GM21529 (cell line): Measurements from ENCODE around the gene CEBPE.

Experiments
- ATAC-seq: cut with Tn5 transposase; IDR thresholded peaks from one replicate; pipeline ENCODE4 v1.9.1; 2021; ENCODE audit not compliant: unreplicated experiment

Gene CEBPE

GRCh38 chr14:23085458-23085857 lies 33.6 kb downstream of the CEBPE start:
- ATAC-seq, result no peak

- ATAC-seq, result no peak
Measured at GRCh38 chr14:23080474-23080873, 38.6 kb downstream of the CEBPE start.

GRCh38 chr14:23079716-23080115 lies 39.3 kb downstream of the CEBPE start:
- no peak for ATAC-seq

GRCh38 chr14:23078692-23079116 lies 40.4 kb downstream of the CEBPE start:
- ATAC-seq, result no peak

- no peak for ATAC-seq
Measured at GRCh38 chr14:23077962-23078361, 41.1 kb downstream of the CEBPE start.

- ATAC-seq, result no peak
Measured at GRCh38 chr14:23076785-23077408, 42.2 kb downstream of the CEBPE start.

GRCh38 chr14:23074906-23075305 lies 44.1 kb downstream of the CEBPE start:
- ATAC-seq, result no peak

- no peak for ATAC-seq
Measured at GRCh38 chr14:23071921-23072539, 47.0 kb downstream of the CEBPE start.

GRCh38 chr14:23071244-23071920 lies 47.7 kb downstream of the CEBPE start:
- ATAC-seq, result peak; percentile 91

GRCh38 chr14:23070262-23071129 lies 48.6 kb downstream of the CEBPE start:
- ATAC-seq, result no peak

- no peak for ATAC-seq
Measured at GRCh38 chr14:23069413-23069806, 49.6 kb downstream of the CEBPE start.

GRCh38 chr14:23068789-23069412 lies 50.2 kb downstream of the CEBPE start:
- peak; percentile 73 for ATAC-seq

GRCh38 chr14:23067847-23068788 lies 50.9 kb downstream of the CEBPE start:
- ATAC-seq, result no peak
